ENCODE data around the gene ADAMTS9. TPM values are rescaled to one million over a fixed set of nuclear protein-coding genes. Genes with fewer than 3 reads are reported as not detected.

ADAMTS9 gene
- total RNA-seq, 1 experiment from 2014 or later = 1.2 TPM

- Histone ChIP-seq H3K4me3 (no peak overlapping the region), H3K27me3 (ENCODE audit: insufficient read depth, low read depth) (no peaks in the 10 kb centered on the region), H3K4me2 (peak overlapping the region; percentile 48), H3K79me2 (ENCODE audit: low read depth) (no peaks in the 10 kb centered on the region), H2AFZ (no peak overlapping the region), H4K20me1 (ENCODE audit: insufficient read depth) (no peaks in the 10 kb centered on the region), H3K27ac (no peak overlapping the region), H3K9me3 (ENCODE audit: insufficient read depth, low read depth) (no peaks in the 10 kb centered on the region), H3F3A (ENCODE audit: insufficient read depth, low read depth) (no peaks in the 10 kb centered on the region), H3K4me1 (replicated peaks; ENCODE audit: insufficient read depth) (no peaks in the 10 kb centered on the region), H3K36me3 (ENCODE audit: low read depth) (no peaks in the 10 kb centered on the region), H3K9me2 (ENCODE audit: insufficient read depth) (no peaks in the 10 kb centered on the region)
- peak; percentile 77 for TF ChIP-seq CTCF (conservative IDR thresholded peaks at IDR 0.05)
- TF ChIP-seq EZH2 (IDR thresholded peaks at IDR 0.05; ENCODE audit: low read depth) = no peak
- no TSS peak for BruUV-seq (replicated peaks)
- ChIA-PET POLR2A (ENCODE audit: unreplicated experiment) (no interaction called here), CTCF (interaction anchor here (0.7 to 1.0 kb wide), 2 partner anchors 638 to 711 kb away, joined by 3 read pairs; no protein-coding TSS in a partner anchor)
- intact Hi-C loops (cut with micrococcal nuclease; ENCODE audit: unreplicated experiment) = loop anchor here (1.0 to 10.0 kb wide), 9 partner anchors 152 to 1661 kb away; no protein-coding TSS in a partner anchor
- peak; percentile 57 to 80 for DNase-seq
Observed at GRCh38 chr3:64533617-64534317, 154.0 kb downstream of the ADAMTS9 start.

GRCh38 chr3:64530434-64531049, 157.3 kb downstream of the ADAMTS9 start:
- no peaks in the 10 kb centered on the region for H3K27me3 ChIP-seq (ENCODE audit: insufficient read depth, low read depth)
- no peaks in the 10 kb centered on the region for H3K36me3 ChIP-seq (ENCODE audit: low read depth)
- DNase-seq = peak; percentile 47 to 64
- no peaks in the 10 kb centered on the region for H3K4me1 ChIP-seq (replicated peaks; ENCODE audit: insufficient read depth)
- no peaks in the 10 kb centered on the region for H4K20me1 ChIP-seq (ENCODE audit: insufficient read depth)
- no peaks in the 10 kb centered on the region for H3K9me2 ChIP-seq (ENCODE audit: insufficient read depth)
- no peaks in the 10 kb centered on the region for H3F3A ChIP-seq (ENCODE audit: insufficient read depth, low read depth)
- intact Hi-C loops (cut with micrococcal nuclease; ENCODE audit: unreplicated experiment) = loop anchor here (5.0 to 10.0 kb wide), 5 partner anchors 642 to 1204 kb away; no protein-coding TSS in a partner anchor
- no peak overlapping the region for H3K27ac ChIP-seq
- H3K4me2 ChIP-seq = no peak overlapping the region
- H3K79me2 ChIP-seq (ENCODE audit: low read depth) = no peaks in the 10 kb centered on the region
- H3K9me3 ChIP-seq (ENCODE audit: insufficient read depth, low read depth) = no peaks in the 10 kb centered on the region
- H2AFZ ChIP-seq = no peak overlapping the region
- TF ChIP-seq CTCF (conservative IDR thresholded peaks at IDR 0.05) = peak; percentile 79
- no peak for TF ChIP-seq EZH2 (IDR thresholded peaks at IDR 0.05; ENCODE audit: low read depth)
- ChIA-PET POLR2A (ENCODE audit: unreplicated experiment) (no interaction called here), CTCF (interaction anchor here (0.6 to 1.0 kb wide), 7 partner anchors 15 to 1705 kb away, joined by 3 to 15 read pairs (median 3); no protein-coding TSS in a partner anchor)
- H3K4me3 ChIP-seq = no peak overlapping the region
- BruUV-seq (replicated peaks) = no TSS peak

- Histone ChIP-seq H3K4me3 (no peak overlapping the region), H3K36me3 (ENCODE audit: low read depth) (no peaks in the 10 kb centered on the region), H3K4me1 (replicated peaks; ENCODE audit: insufficient read depth) (no peaks in the 10 kb centered on the region), H4K20me1 (ENCODE audit: insufficient read depth) (no peaks in the 10 kb centered on the region), H3K79me2 (ENCODE audit: low read depth) (no peaks in the 10 kb centered on the region), H3K9me2 (ENCODE audit: insufficient read depth) (no peaks in the 10 kb centered on the region), H2AFZ (no peak overlapping the region), H3K9me3 (ENCODE audit: insufficient read depth, low read depth) (no peaks in the 10 kb centered on the region), H3K27ac (no peak overlapping the region), H3F3A (ENCODE audit: insufficient read depth, low read depth) (no peaks in the 10 kb centered on the region), H3K27me3 (ENCODE audit: insufficient read depth, low read depth) (no peaks in the 10 kb centered on the region), H3K4me2 (no peak overlapping the region)
- intact Hi-C loops (cut with micrococcal nuclease; ENCODE audit: unreplicated experiment) = no loop called here
- DNase-seq = no peak
- TF ChIP-seq CTCF (conservative IDR thresholded peaks at IDR 0.05) (no peak), EZH2 (IDR thresholded peaks at IDR 0.05; ENCODE audit: low read depth) (no peak)
- ChIA-PET CTCF (no interaction called here), POLR2A (ENCODE audit: unreplicated experiment) (interaction anchor here (0.7 kb wide), 1 partner anchor 886 kb away, joined by 6 read pairs; no protein-coding TSS in a partner anchor)
- no TSS peak for BruUV-seq (replicated peaks)
Observed at GRCh38 chr3:64523324-64523723, 164.5 kb downstream of the ADAMTS9 start.

Measured in PC-9 (cell line).